K562 (cell line): ENCODE measurements around the gene SIRT5. TPM values are rescaled to one million over a fixed set of nuclear protein-coding genes. Genes with fewer than 3 reads are reported as not detected.

ENCODE experiments used
- ATF3 ChIP-seq, 2 experiments: fragments of 450-650 bp in 1 of 2; sonication (generic) in 1 of 2; formaldehyde crosslinking in 1 of 2; IDR thresholded peaks in 1 of 2; conservative IDR thresholded peaks in 1 of 2; 2 replicates each; pipeline versions ENCODE4 v1.6.1 to v1.8.1; 2016 to 2023; ENCODE audit warnings: mild to moderate bottlenecking in 2 of 2, moderate library complexity in 2 of 2, inconsistent platforms in 1 of 2, missing genetic modification reagents in 1 of 2
- CREBBP ChIP-seq: IDR thresholded peaks from one replicate; pipeline ENCODE4 v1.6.1; 2012; ENCODE audit warnings: low read depth, mild to moderate bottlenecking, control low read depth, inconsistent platforms, low read length
- FOXM1 ChIP-seq, 2 experiments: fragments of 450-650 bp in 1 of 2; sonication (generic) in 1 of 2; formaldehyde crosslinking in 1 of 2; IDR thresholded peaks; 2 replicates each; pipeline versions ENCODE4 v1.6.1 to v1.9.0; 2017 to 2022; ENCODE audit warnings: low read depth in 2 of 2, mild to moderate bottlenecking in 2 of 2, missing genetic modification reagents in 1 of 2, moderate library complexity in 1 of 2
- GMEB1 ChIP-seq: fragments of 250-450 bp; sonication (Bioruptor Pico); IDR thresholded peaks from 2 replicates; pipeline ENCODE4 v1.4.0; 2020; ENCODE audit warnings: mild to moderate bottlenecking
- JUN ChIP-seq, 2 experiments: sonication (generic) in 1 of 2; formaldehyde crosslinking in 1 of 2; IDR thresholded peaks; 2 replicates each; pipeline versions ENCODE4 v1.6.1 to v1.8.0; 2012 to 2022; ENCODE audit warnings: borderline replicate concordance in 2 of 2, mild to moderate bottlenecking in 2 of 2, improper control_type of control experiment in 1 of 2, low read depth in 1 of 2, low read length in 1 of 2, missing genetic modification reagents in 1 of 2
- KLF6 ChIP-seq: fragments of 250-450 bp; sonication (Bioruptor Pico); IDR thresholded peaks from 2 replicates; pipeline ENCODE4 v1.4.0; 2020; ENCODE audit warnings: mild to moderate bottlenecking, moderate library complexity, borderline replicate concordance
- RCOR1 ChIP-seq, 2 experiments: IDR thresholded peaks; 2 replicates each; pipeline ENCODE4 v1.6.1; 2012; ENCODE audit warnings: low read depth in 2 of 2, low read length in 2 of 2, borderline replicate concordance in 1 of 2, improper control_type of control experiment in 1 of 2
- SMARCC2 ChIP-seq: fragments of 450-650 bp; IDR thresholded peaks from 2 replicates; pipeline ENCODE4 v1.6.1; 2017; ENCODE audit warnings: antibody characterized with exemption, moderate library complexity, mild to moderate bottlenecking, low read depth
- TAF9B ChIP-seq: fragments of 450-650 bp; IDR thresholded peaks from 2 replicates; pipeline ENCODE4 v1.6.1; 2018; ENCODE audit warnings: mild to moderate bottlenecking; ENCODE audit not compliant: partially characterized antibody
- TARDBP ChIP-seq: fragments of 450-650 bp; IDR thresholded peaks from 2 replicates; pipeline ENCODE4 v1.6.1; 2016
- ZBTB49 ChIP-seq: sonication (generic); formaldehyde crosslinking; IDR thresholded peaks from 2 replicates; pipeline ENCODE4 v1.8.0; 2022; ENCODE audit warnings: missing genetic modification reagents, mild to moderate bottlenecking, borderline replicate concordance
- ZBTB7A ChIP-seq: IDR thresholded peaks from 2 replicates; pipeline ENCODE4 v1.6.1; 2011; ENCODE audit warnings: low read depth, mild to moderate bottlenecking, low read length, moderate library complexity, borderline replicate concordance; ENCODE audit not compliant: control insufficient read depth
- ZNF143 ChIP-seq: sonication (generic); formaldehyde crosslinking; IDR thresholded peaks from 2 replicates; pipeline ENCODE4 v1.9.0; 2022; ENCODE audit warnings: mild to moderate bottlenecking, missing genetic modification reagents
- ZNF263 ChIP-seq: sonication (generic); formaldehyde crosslinking; IDR thresholded peaks from 2 replicates; pipeline ENCODE4 v1.8.0; 2022; ENCODE audit warnings: mild to moderate bottlenecking, missing genetic modification reagents, borderline replicate concordance
- ZNF3 ChIP-seq: fragments of 250-450 bp; sonication (Bioruptor Pico); IDR thresholded peaks from 2 replicates; pipeline ENCODE4 v1.5.0; 2021; ENCODE audit warnings: mild to moderate bottlenecking, moderate library complexity
- polyA plus RNA-seq, 8 experiments: library from polyadenylated mRNA; depleted of rRNA in 4 of 8; stranded (reverse) in 5 of 8; unstranded in 3 of 8; fragments of >200 nt; fragmentation: Nextera tagmentation in 2 of 8; fragmentation: Illumina TruSeq in 1 of 8; extraction: Ambion mirVana in 2 of 8; extraction: Trizol in 1 of 8; gene quantifications; 2 replicates each; pipeline versions ENCODE4 v1.2.1 to v1.2.3, GENCODE V29; 2011 to 2014; ENCODE audit warnings: inconsistent platforms in 1 of 8, missing spikeins in 1 of 8
- total RNA-seq, 7 experiments: library from RNA; depleted of rRNA in 6 of 7; stranded (reverse); fragments of >200 nt in 6 of 7; fragmentation: Illumina TruSeq in 2 of 7; extraction: Trizol in 2 of 7; gene quantifications; 2 replicates each; pipeline versions ENCODE4 v1.2.1 to v1.2.3, GENCODE V29; 2011 to 2021; ENCODE audit warnings: low replicate concordance in 1 of 7

SIRT5 gene
- total and polyA plus RNA-seq, 9 of the 15 experiments (the other 6 are each of a cell fraction or from before 2014, with no cell fraction given) = 2.1 to 15.7 (median 11.4) TPM

- TF ChIP-seq ATF3 (IDR thresholded peaks at IDR 0.05) (0 out of 2 replicates have a peak, but pooled peaks have one; percentile 3), ATF3 (CRISPR knock-in tag; conservative IDR thresholded peaks at IDR 0.05) (no peak), FOXM1 (IDR thresholded peaks at IDR 0.05; ENCODE audit: low read depth) (no peak), FOXM1 (CRISPR knock-in tag; IDR thresholded peaks at IDR 0.05; ENCODE audit: low read depth) (no peak), TARDBP (no peak; the same call in 1 of the 2 replicates), TAF9B (peak; percentile 65), ZNF3 (CRISPR knock-in tag) (no peak), CREBBP (no peak), GMEB1 (CRISPR knock-in tag) (no peak), SMARCC2 (0 out of 2 replicates have a peak, but pooled peaks have one; percentile 22), ZBTB7A (peak; percentile 28), RCOR1 (IDR thresholded peaks at IDR 0.05; ENCODE audit: borderline replicate concordance in 1 of 2, low read depth in 2 of 2, low read length in 2 of 2) (peak in 1 of 2 experiments; percentile 87; a peak in 1 of 4 replicates), ZNF263 (no peak; the same call in 1 of the 2 replicates), ZBTB49 (CRISPR knock-in tag) (0 out of 2 replicates have a peak, but pooled peaks have one; percentile 18), JUN (IDR thresholded peaks at IDR 0.05; ENCODE audit: borderline replicate concordance, low read depth, low read length) (peak; percentile 39; the same call in 1 of the 2 replicates), JUN (CRISPR knock-in tag; IDR thresholded peaks at IDR 0.05; ENCODE audit: borderline replicate concordance) (no peak), KLF6 (CRISPR knock-in tag) (peak; percentile 69; the same call in 1 of the 2 replicates), ZNF143 (CRISPR knock-in tag) (no peak; the same call in 1 of the 2 replicates)
These were observed at the start of gene SIRT5 (continued) for GRCh38 chr6:13574571-13575376.
